WTC11 (cell line): ENCODE data around the gene PRPF6. TPM values are rescaled to one million over a fixed set of nuclear protein-coding genes. Genes with fewer than 3 reads are reported as not detected.

Source experiments
- ATAC-seq: fragments of 200-7000 bp; cut with Tn5 transposase; 2 replicates; pipeline ENCODE4 v1.10.0; 2021; ENCODE audit warnings: mild to moderate bottlenecking, moderate library complexity
- CTCF ChIA-PET: fragments of 300-600 bp; sonication (Branson Sonifier 250); formaldehyde crosslinking; loops from one replicate; lab custom pipeline; 2021; ENCODE audit warnings: antibody characterized with exemption; lab: Charles Lee
- POLR2A ChIA-PET: fragments of 350-600 bp; sonication (Branson Sonifier 250); formaldehyde crosslinking; loops from one replicate; lab custom pipeline; 2021; ENCODE audit warnings: antibody characterized with exemption; lab: Charles Lee
- DNase-seq: peaks from one replicate; pipeline ENCODE4 v3.0.0; 2021; ENCODE audit warnings: low spot score
- H3K27ac Mint-ChIP-seq: 2 replicates; pipeline ENCODE4 v1.8.0; 2021; ENCODE audit warnings: mixed read lengths
- H3K27me3 Mint-ChIP-seq: 2 replicates; pipeline ENCODE4 v1.8.0; 2021; ENCODE audit warnings: low read depth, mild to moderate bottlenecking, moderate library complexity, mixed read lengths
- H3K36me3 Mint-ChIP-seq: 2 replicates; pipeline ENCODE4 v1.8.0; 2021; ENCODE audit warnings: mixed read lengths
- H3K4me1 Mint-ChIP-seq: 2 replicates; pipeline ENCODE4 v1.8.0; 2022; ENCODE audit warnings: mixed read lengths
- H3K4me3 Mint-ChIP-seq: 2 replicates; pipeline ENCODE4 v1.8.0; 2021; ENCODE audit warnings: mild to moderate bottlenecking, moderate library complexity, mixed read lengths
- H3K9me3 Mint-ChIP-seq: 2 replicates; pipeline ENCODE4 v1.8.0; 2021; ENCODE audit warnings: mixed read lengths
- ARID4B ChIP-seq: sonication (generic); formaldehyde crosslinking; IDR thresholded peaks from 2 replicates; pipeline ENCODE4 v1.8.0; 2023; ENCODE audit warnings: missing genetic modification reagents, mild to moderate bottlenecking, borderline replicate concordance
- CREB1 ChIP-seq: sonication (generic); formaldehyde crosslinking; IDR thresholded peaks from 2 replicates; pipeline ENCODE4 v1.8.0; 2023; ENCODE audit warnings: mild to moderate bottlenecking, missing genetic modification reagents
- ERG ChIP-seq: fragments of 250-450 bp; sonication (Bioruptor Pico); IDR thresholded peaks from 2 replicates; pipeline ENCODE4 v1.8.0; 2021; ENCODE audit warnings: mild to moderate bottlenecking
- FOXP4 ChIP-seq: sonication (generic); formaldehyde crosslinking; IDR thresholded peaks from 2 replicates; pipeline ENCODE4 v1.8.0; 2022; ENCODE audit warnings: mild to moderate bottlenecking, missing genetic modification reagents
- GTF2I ChIP-seq: fragments of 250-450 bp; sonication (Bioruptor Pico); conservative IDR thresholded peaks from 2 replicates; pipeline ENCODE4 v1.4.0; 2021; ENCODE audit warnings: mild to moderate bottlenecking
- HMGA2 ChIP-seq: fragments of 250-450 bp; sonication (Bioruptor Pico); IDR thresholded peaks from 2 replicates; pipeline ENCODE4 v1.4.0; 2021; ENCODE audit warnings: mild to moderate bottlenecking, moderate library complexity
- JAZF1 ChIP-seq: fragments of 250-450 bp; sonication (Bioruptor Pico); IDR thresholded peaks from 2 replicates; pipeline ENCODE4 v1.9.0; 2021; ENCODE audit warnings: moderate library complexity, mild to moderate bottlenecking, inconsistent platforms
- MYBL2 ChIP-seq: sonication (generic); formaldehyde crosslinking; IDR thresholded peaks from 2 replicates; pipeline ENCODE4 v1.8.1; 2023; ENCODE audit warnings: mild to moderate bottlenecking, moderate library complexity, missing genetic modification reagents
- RELA ChIP-seq: sonication (generic); formaldehyde crosslinking; IDR thresholded peaks from 2 replicates; pipeline ENCODE4 v1.8.1; 2022; ENCODE audit warnings: missing genetic modification reagents, mild to moderate bottlenecking, borderline replicate concordance
- SMAD4 ChIP-seq: sonication (generic); formaldehyde crosslinking; IDR thresholded peaks from 2 replicates; pipeline ENCODE4 v1.8.0; 2022; ENCODE audit warnings: mild to moderate bottlenecking, missing genetic modification reagents
- TEAD1 ChIP-seq: sonication (generic); formaldehyde crosslinking; IDR thresholded peaks from 2 replicates; pipeline ENCODE4 v1.8.0; 2022; ENCODE audit warnings: mild to moderate bottlenecking, missing genetic modification reagents
- USF1 ChIP-seq: sonication (generic); formaldehyde crosslinking; IDR thresholded peaks from 2 replicates; pipeline ENCODE4 v1.8.0; 2022; ENCODE audit warnings: mild to moderate bottlenecking, missing genetic modification reagents
- ZNF281 ChIP-seq: sonication (generic); formaldehyde crosslinking; IDR thresholded peaks from 2 replicates; pipeline ENCODE4 v1.8.0; 2023; ENCODE audit warnings: mild to moderate bottlenecking, missing genetic modification reagents
- ZNF396 ChIP-seq: fragments of 250-450 bp; sonication (Bioruptor Pico); IDR thresholded peaks from 2 replicates; pipeline ENCODE4 v1.8.0; 2021; ENCODE audit warnings: mild to moderate bottlenecking, moderate library complexity, borderline replicate concordance
- ZNF425 ChIP-seq: fragments of 250-450 bp; sonication (Bioruptor Pico); conservative IDR thresholded peaks from 2 replicates; pipeline ENCODE4 v1.9.0; 2021; ENCODE audit warnings: mild to moderate bottlenecking
- total RNA-seq: library from RNA; stranded (reverse); gene quantifications from 3 replicates; pipeline ENCODE4 v1.2.3, GENCODE V29; 2021

The PRPF6 gene
- total RNA-seq, 1 experiment from 2014 or later: 79.4 TPM

GRCh38 chr20:64037498-64038213 is 56.7 kb downstream of the PRPF6 start (continued):
- no peak for TF ChIP-seq HMGA2

- Mint-ChIP-seq H3K4me3 (peak overlapping the region; percentile 63), H3K27ac (no peak overlapping the region), H3K27me3 (peaks cover 38% of the 10 kb centered on the region), H3K9me3 (no peaks in the 10 kb centered on the region), H3K4me1 (peaks cover 28% of the 10 kb centered on the region), H3K36me3 (peaks cover 5% of the 10 kb centered on the region; the same call in 1 of the 2 replicates)
- ChIA-PET POLR2A (no interaction called here), CTCF (interaction anchor here (0.7 to 6.1 kb wide), 18 partner anchors 11 to 183 kb away, joined by 3 to 53 read pairs (median 6); partner anchors contain the start of genes LKAAEAR1, PRPF6, SAMD10 and TCEA2)
- ATAC-seq (peak; percentile 10), DNase-seq (no peak)
- TF ChIP-seq FOXP4 (CRISPR knock-in tag) (no peak), ZNF396 (CRISPR knock-in tag) (no peak), ERG (CRISPR knock-in tag) (no peak), RELA (CRISPR knock-in tag) (no peak), MYBL2 (CRISPR knock-in tag) (no peak), ARID4B (CRISPR knock-in tag) (no peak), TEAD1 (no peak), ZNF425 (CRISPR knock-in tag) (no peak), SMAD4 (CRISPR knock-in tag) (no peak)
These were observed 57.3 kb downstream of the PRPF6 start for GRCh38 chr20:64038224-64038564.

- peaks cover 43% of the 10 kb centered on the region for H3K27me3 Mint-ChIP-seq
- peak overlapping the region; percentile 54 for H3K4me3 Mint-ChIP-seq
- H3K36me3 Mint-ChIP-seq: peaks cover 2% of the 10 kb centered on the region; the same call in 1 of the 2 replicates
- ATAC-seq (peak; percentile 68), DNase-seq (peak; percentile 89)
- POLR2A ChIA-PET: no interaction called here
- peaks cover 28% of the 10 kb centered on the region for H3K4me1 Mint-ChIP-seq
- H3K9me3 Mint-ChIP-seq: no peaks in the 10 kb centered on the region
- CTCF ChIA-PET: interaction anchor here (0.6 to 6.1 kb wide), 27 partner anchors 9 to 150 kb away, joined by 3 to 53 read pairs (median 5); partner anchors contain the start of genes LKAAEAR1, OPRL1, PRPF6 and RGS19
- H3K27ac Mint-ChIP-seq: no peak overlapping the region
- TF ChIP-seq CREB1 (no peak), GTF2I (CRISPR knock-in tag) (no peak), USF1 (CRISPR knock-in tag) (no peak), ZNF281 (no peak), JAZF1 (CRISPR knock-in tag) (no peak)
These were observed 57.8 kb downstream of the PRPF6 start for GRCh38 chr20:64038565-64039292.
